Cardiac muscle cell (in vitro differentiated cells and primary cell): ENCODE measurements around the gene SPEM1. TPM values are rescaled to one million over a fixed set of nuclear protein-coding genes. Genes with fewer than 3 reads are reported as not detected.

Experiments
- DNase-seq, 2 donors: peaks; one replicate each; pipeline versions ENCODE4 v3.0.0 to v3.0.0-alpha.2; 2010 to 2017; ENCODE audit warnings: low read depth in 1 of 2, low spot score in 1 of 2
- H3K27ac ChIP-seq: fragments of 200-600 bp; sonication (generic); 2 replicates; pipeline ENCODE4 v1.5.1; 2016
- H3K27me3 ChIP-seq: fragments of 200-600 bp; sonication (generic); 2 replicates; pipeline ENCODE4 v1.6.0; 2016; ENCODE audit warnings: control low read depth
- H3K36me3 ChIP-seq: fragments of 200-600 bp; sonication (generic); 2 replicates; pipeline ENCODE4 v1.5.1; 2016; ENCODE audit warnings: control low read depth
- H3K4me1 ChIP-seq: fragments of 200-600 bp; sonication (generic); 2 replicates; pipeline ENCODE4 v1.8.1; 2017; ENCODE audit warnings: low read depth, mild to moderate bottlenecking, mixed run types
- H3K4me3 ChIP-seq: fragments of 200-600 bp; sonication (generic); 2 replicates; pipeline ENCODE4 v1.5.1; 2016; ENCODE audit warnings: mild to moderate bottlenecking
- H3K9me3 ChIP-seq: fragments of 200-600 bp; sonication (generic); 2 replicates; pipeline ENCODE4 v1.5.1; 2017; ENCODE audit warnings: low read depth, mild to moderate bottlenecking, control low read depth
- CTCF ChIP-seq: IDR thresholded peaks from 2 replicates; pipeline ENCODE4 v1.5.1; 2012; ENCODE audit warnings: low read depth, mild to moderate bottlenecking, low read length
- polyA plus RNA-seq: library from polyadenylated mRNA; unstranded; fragments of >200 nt; fragmentation: Nextera tagmentation; extraction: Ambion mirVana; gene quantifications from 2 replicates; pipeline ENCODE4 v1.2.1, GENCODE V29; 2016
- total RNA-seq: library from RNA; depleted of rRNA; stranded (reverse); fragments of >200 nt; gene quantifications from 2 replicates; pipeline ENCODE4 v1.2.3, GENCODE V29; 2016

SPEM1 gene
- total and polyA plus RNA-seq, 2 experiments from 2014 or later: not detected

- Histone ChIP-seq H3K27me3 (no peaks in the 10 kb centered on the region), H3K36me3 (no peaks in the 10 kb centered on the region), H3K27ac (no peak overlapping the region), H3K9me3 (no peaks in the 10 kb centered on the region), H3K4me1 (no peaks in the 10 kb centered on the region), H3K4me3 (no peak overlapping the region)
- no peak for TF ChIP-seq CTCF
- DNase-seq: no peak
Observed at GRCh38 chr17:7425756-7426155, 5.6 kb downstream of the SPEM1 start.

GRCh38 chr17:7426203-7426863 is 6.2 kb downstream of the SPEM1 start:
- no peaks in the 10 kb centered on the region for H3K9me3 ChIP-seq
- TF ChIP-seq CTCF: no peak
- no peaks in the 10 kb centered on the region for H3K36me3 ChIP-seq
- DNase-seq: no peak
- H3K4me3 ChIP-seq: no peak overlapping the region
- no peaks in the 10 kb centered on the region for H3K27me3 ChIP-seq
- no peak overlapping the region for H3K27ac ChIP-seq
- no peaks in the 10 kb centered on the region for H3K4me1 ChIP-seq

GRCh38 chr17:7426896-7427489 is 6.9 kb downstream of the SPEM1 start:
- no peak overlapping the region for H3K4me3 ChIP-seq
- DNase-seq: no peak
- no peaks in the 10 kb centered on the region for H3K9me3 ChIP-seq
- H3K36me3 ChIP-seq: no peaks in the 10 kb centered on the region
- no peaks in the 10 kb centered on the region for H3K4me1 ChIP-seq
- H3K27me3 ChIP-seq: no peaks in the 10 kb centered on the region
- H3K27ac ChIP-seq: no peak overlapping the region
- no peak for TF ChIP-seq CTCF

- DNase-seq: no peak
- Histone ChIP-seq H3K36me3 (no peaks in the 10 kb centered on the region), H3K4me3 (no peak overlapping the region), H3K27me3 (no peaks in the 10 kb centered on the region), H3K4me1 (no peaks in the 10 kb centered on the region), H3K27ac (no peak overlapping the region), H3K9me3 (no peaks in the 10 kb centered on the region)
- no peak for TF ChIP-seq CTCF
Observed at GRCh38 chr17:7427549-7427948, 7.4 kb downstream of the SPEM1 start.

GRCh38 chr17:7428557-7428956 is 8.4 kb downstream of the SPEM1 start, which contains the start of gene SPEM3:
Gene SPEM3, plus strand, starts transcription at chr17:7428857. Its CDS starts 46 bp downstream, at chr17:7428903.
- Histone ChIP-seq H3K9me3 (no peaks in the 10 kb centered on the region), H3K36me3 (no peaks in the 10 kb centered on the region), H3K27ac (no peak within 1 kb of the TSS), H3K4me1 (no peaks in the 10 kb centered on the region), H3K27me3 (no peaks in the 10 kb centered on the region), H3K4me3 (no peak within 1 kb of the TSS)
- DNase-seq: no peak
- no peak for TF ChIP-seq CTCF
